ENCODE measurements around the gene ABCG1.

DNA sequence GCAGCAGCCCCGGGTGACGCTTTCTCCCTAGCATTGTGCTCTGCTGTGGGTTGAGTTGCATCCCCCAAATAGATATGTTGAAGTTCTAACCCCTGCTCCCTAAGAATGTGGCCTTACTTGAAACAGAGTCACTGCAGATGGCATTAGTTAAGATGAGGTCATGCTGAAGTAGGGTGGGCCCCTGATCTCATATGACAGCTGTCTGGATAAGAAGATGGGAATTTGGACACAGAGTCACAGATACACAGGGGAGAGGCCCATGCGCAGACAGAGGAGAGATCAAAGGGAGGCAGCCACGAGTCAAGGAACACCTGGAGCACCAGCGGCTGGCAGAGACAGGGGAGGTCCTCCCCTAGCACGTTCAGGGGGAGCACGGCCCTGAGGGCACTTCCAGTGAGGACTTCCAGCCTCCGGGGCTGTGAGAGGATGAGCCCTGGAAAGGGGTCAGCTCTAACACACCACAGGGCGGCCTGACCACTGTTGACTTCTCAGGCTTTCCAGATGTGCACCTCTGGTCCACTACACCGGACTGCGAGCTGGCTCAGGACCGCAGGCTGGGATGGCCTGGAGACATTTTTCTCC lies 46.4 kb downstream of the ABCG1 start:
- TF ChIP-seq CTCF (IDR thresholded peaks at IDR 0.05): no peak
- TF ChIP-seq ZFX (IDR thresholded peaks at IDR 0.05; ENCODE audit: borderline replicate concordance): no peak
